HG03045 (cell line): ENCODE measurements around the gene COPS4.
"Not testable (repeated sequence)": the region's sequence is repeated elsewhere in the genome, so short reads cannot be mapped to it uniquely, and the experiment has no call there.

ENCODE experiments used
- ATAC-seq: cut with Tn5 transposase; IDR thresholded peaks from one replicate; pipeline ENCODE4 v1.9.1; 2021; ENCODE audit warnings: mild to moderate bottlenecking, moderate library complexity; ENCODE audit not compliant: unreplicated experiment

The COPS4 gene

GRCh38 chr4:83034630-83035494 lies at the start of gene COPS4:
COPS4 (plus strand) TSS chr4:83035183; CDS start chr4:83035225, 42 bp downstream.
- peak; percentile 97 for ATAC-seq

- not testable (repeated sequence) for ATAC-seq
Measured at GRCh38 chr4:82987519-82987918, 47.5 kb upstream of the COPS4 start.

- ATAC-seq: no peak
Measured at GRCh38 chr4:82988323-82988832, 46.6 kb upstream of the COPS4 start.

- ATAC-seq: peak; percentile 81
Measured at GRCh38 chr4:82989575-82990429, 45.2 kb upstream of the COPS4 start.

- no peak for ATAC-seq
Measured at GRCh38 chr4:82994834-82995233, 40.1 kb upstream of the COPS4 start.

GRCh38 chr4:82998898-82999297 lies 36.1 kb upstream of the COPS4 start:
- ATAC-seq: no peak

- no peak for ATAC-seq
Measured at GRCh38 chr4:83002329-83002728, 32.7 kb upstream of the COPS4 start.

- ATAC-seq: not testable (repeated sequence)
Measured at GRCh38 chr4:83003044-83003791, 31.8 kb upstream of the COPS4 start.

GRCh38 chr4:83009529-83009928 lies 25.5 kb upstream of the COPS4 start:
- no peak for ATAC-seq

- no peak for ATAC-seq
Measured at GRCh38 chr4:83010111-83010521, 24.9 kb upstream of the COPS4 start.

GRCh38 chr4:83010522-83011318 lies 24.3 kb upstream of the COPS4 start, which contains the start of gene LIN54:
LIN54 (minus strand) TSS chr4:83010823; CDS start chr4:82984844, 25,979 bp downstream.
- ATAC-seq: peak; percentile 48

- ATAC-seq: no peak
Measured at GRCh38 chr4:83011689-83012199, 23.2 kb upstream of the COPS4 start.

- ATAC-seq: peak; percentile 17
Measured at GRCh38 chr4:83012200-83012686, 22.7 kb upstream of the COPS4 start.

GRCh38 chr4:83012687-83013419 lies 22.1 kb upstream of the COPS4 start:
- ATAC-seq: peak; percentile 82

- no peak for ATAC-seq
Measured at GRCh38 chr4:83013420-83013867, 21.5 kb upstream of the COPS4 start.

- no peak for ATAC-seq
Measured at GRCh38 chr4:83013902-83014301, 21.1 kb upstream of the COPS4 start.

- ATAC-seq: no peak
Measured at GRCh38 chr4:83019794-83020494, 15.0 kb upstream of the COPS4 start.
